HG03354 (cell line): Measurements from ENCODE around the gene YY1.
"Not testable (repeated sequence)": the region's sequence is repeated elsewhere in the genome, so short reads cannot be mapped to it uniquely, and the experiment has no call there.

Source experiments
- ATAC-seq: cut with Tn5 transposase; IDR thresholded peaks from one replicate; pipeline ENCODE4 v1.9.1; 2021; ENCODE audit warnings: mild to moderate bottlenecking; ENCODE audit not compliant: unreplicated experiment, poor library complexity, severe bottlenecking

YY1 gene

DNA sequence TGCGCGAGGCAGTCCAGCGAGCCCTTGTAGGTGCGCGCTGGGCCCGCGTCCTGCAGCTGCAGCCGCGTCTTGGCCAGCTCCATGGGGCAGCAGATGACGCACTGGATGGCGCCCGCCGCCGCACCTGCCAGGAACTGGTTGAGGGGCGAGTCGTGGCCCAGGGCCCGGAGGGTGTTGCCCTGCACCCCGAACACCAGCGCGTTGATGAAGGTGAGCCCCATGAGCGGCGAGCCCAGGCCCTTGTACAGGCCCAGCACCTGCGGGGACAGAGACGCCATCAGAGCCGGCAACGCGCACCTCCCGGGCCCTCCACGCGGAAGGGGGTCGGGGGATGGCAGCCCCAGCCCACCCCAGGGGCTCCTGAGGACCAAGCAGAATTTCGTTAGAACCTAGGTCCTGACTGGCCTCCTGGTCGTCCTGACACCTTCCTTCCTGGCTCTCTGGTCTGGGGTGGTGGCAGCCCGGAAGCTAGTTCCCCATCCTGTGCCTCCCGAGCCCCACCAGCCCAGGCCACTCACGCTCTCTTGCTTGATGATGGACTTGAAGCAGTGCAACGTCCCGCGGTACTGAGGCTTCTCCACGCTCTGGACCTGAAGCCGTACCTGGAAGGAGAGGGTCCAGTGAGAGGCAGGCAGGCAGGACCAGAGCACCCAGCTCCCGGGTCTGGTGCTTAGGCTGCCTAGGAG, 54.0 kb downstream of the YY1 start:
- ATAC-seq: no peak

DNA sequence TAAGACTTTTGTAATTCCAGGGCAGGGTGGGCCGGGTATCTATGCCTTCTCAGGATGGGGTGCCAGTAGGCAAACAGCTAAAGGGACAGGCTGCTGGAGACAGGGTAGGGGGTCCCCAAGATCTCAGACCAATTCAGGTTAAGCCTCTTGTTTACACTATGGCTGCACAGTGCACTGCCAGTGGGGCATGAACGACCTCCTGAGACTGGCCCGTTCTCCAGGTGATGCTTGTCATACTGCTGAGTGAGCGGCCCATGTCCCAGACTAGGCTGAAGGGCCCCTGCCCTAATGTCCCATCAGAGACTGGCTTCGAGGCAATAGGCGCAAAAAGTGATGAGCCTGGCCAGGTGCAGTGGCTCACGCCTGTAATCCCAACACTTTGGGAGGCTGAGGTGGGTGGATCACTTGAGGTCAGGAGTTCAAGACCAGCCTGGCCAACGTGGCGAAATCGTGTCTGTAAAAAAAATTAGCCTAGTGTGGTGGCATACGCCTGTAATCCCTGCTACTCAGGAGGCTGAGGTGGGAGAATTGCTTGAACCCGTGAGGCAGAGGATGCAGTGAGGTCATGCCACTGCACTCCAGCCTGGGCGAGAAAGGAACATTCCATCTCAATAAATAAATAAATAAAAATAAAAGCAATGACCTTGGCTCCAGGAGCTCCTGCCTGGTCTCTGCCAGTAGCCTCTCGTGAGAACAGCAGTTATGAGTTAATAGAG, 54.7 kb downstream of the YY1 start:
- no peak for ATAC-seq

DNA sequence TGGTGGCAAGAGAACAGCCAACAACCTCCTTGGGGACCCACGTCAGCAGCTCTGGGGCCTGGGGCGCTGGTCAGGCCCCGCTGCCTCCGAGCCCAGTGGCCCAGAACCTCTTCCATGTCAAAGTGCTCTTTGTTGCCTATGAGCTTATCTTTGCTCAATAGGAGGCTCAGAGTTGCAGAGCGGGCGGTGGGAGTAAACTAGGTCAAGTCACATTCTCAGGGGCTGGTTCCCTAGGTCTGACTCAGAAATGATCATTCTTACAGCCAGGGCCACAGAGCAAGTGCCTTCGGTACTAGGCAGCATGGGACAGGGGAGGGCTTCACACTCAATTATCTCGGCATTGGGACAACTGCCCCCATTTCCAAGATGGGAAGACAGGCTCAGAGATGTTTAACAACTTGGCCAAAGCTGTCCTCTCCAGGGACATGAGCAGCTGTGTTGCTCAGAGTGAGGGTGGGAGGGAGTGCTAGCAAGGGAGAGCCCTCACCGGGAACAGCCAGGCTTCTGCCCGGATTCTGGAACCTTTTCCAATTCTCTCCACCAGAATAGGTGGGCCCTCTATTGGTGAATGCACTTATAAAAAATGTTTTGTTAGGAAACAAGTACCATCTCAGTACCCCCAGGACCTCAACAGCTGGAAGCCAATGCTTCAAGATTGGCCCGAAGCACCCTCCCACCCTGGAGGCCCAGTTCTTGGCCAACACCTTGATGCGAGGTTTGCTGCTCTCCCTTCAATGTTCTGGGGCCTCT, 55.4 kb downstream of the YY1 start:
- ATAC-seq: no peak

DNA sequence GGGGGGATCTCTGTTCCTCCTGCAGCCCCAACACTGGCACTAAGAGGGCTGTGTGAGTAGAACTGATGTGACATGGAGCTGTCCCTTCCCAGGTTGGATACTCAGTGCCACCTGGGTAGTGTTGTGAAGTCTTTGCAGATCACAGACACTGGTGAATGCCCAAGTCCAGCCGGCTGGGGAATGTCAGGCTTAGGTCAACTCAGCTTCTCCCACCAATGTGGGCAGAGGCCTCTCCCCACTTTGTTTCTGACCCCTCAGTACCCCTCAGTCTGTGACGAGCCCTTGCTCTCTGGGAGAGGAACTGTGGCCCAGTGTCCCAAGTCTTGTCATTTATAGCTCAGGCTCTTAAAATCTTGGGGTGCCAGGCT, 56.0 kb downstream of the YY1 start:
- no peak for ATAC-seq

DNA sequence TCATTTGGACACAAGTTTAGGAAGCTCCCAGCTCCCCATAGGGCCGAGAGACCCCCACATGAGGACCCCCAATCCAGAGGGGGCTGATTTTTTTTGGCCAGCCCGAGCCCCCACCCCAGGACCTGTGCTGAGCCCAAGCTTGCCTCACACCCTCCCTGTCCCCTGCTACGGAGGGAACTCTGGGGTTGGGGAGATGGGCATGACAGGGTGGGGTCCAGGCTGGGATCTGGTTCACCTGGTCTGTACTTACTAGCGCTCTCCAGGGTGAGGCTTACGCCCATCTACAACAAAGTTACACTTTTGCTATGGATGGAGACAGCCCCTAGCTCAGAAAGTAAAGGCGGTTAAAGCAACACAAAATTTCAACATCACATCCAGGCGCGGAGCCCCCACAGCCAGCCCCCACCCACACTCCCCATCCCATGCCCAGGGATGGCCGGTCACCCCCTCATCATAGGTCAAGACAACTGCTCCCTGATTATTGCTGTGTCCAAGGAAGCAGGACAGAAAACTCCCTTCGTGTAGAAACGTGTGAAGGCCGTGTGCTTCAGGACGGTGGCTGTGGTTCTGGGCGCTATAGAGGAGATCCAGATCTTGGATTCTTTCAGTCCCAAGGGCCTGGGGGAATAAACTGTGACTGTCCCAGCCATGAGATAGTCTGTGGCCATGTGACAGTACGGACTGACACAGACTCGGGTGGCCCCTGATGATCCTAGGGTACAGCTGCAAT, 56.6 kb downstream of the YY1 start:
- no peak for ATAC-seq

DNA sequence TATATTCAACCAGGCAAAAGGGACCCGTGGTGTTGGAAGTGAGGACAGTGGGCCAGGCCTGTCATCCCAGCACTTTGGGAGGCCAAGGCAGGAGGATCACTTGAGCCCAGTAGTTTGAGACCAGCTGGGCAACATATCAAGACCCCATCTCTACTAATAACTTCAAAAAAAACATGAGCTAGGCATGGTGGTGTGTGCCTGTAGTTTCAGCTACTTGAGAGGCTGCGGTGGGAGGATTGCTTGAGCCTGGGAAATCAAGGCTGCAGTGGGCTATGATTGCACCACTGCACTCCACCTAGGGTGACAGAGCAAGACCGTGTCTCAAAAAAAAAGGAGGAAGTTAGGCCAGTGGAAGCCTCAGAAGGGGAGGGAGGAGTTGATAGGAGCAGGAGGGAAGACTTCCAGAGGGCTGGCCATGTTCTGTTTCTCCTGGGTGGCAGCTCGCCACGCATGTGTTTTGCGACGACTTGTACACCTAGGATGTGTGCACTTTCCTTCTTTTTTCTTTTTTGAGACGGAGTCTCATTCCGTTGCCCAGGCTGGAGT, 57.2 kb downstream of the YY1 start:
- ATAC-seq: no peak

DNA sequence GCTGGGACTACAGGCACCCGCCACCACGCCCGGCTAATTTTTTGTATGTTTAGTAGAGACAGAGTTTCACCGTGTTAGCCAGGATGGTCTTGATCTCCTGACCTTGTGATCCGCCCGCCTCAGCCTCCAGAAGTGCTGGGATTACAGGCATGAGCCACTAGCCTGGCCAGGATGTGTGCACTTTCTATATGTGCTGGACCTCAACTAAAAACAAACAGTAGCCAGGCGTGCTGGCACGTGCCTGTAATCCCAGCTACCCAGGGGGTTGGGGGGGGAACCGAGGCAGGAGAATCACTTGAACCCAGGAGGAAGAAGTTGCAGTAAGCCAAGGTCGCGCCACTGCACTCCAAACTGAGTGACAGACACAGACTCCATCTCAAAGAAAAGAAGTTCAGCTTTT, 57.8 kb downstream of the YY1 start:
- ATAC-seq: not testable (repeated sequence)

DNA sequence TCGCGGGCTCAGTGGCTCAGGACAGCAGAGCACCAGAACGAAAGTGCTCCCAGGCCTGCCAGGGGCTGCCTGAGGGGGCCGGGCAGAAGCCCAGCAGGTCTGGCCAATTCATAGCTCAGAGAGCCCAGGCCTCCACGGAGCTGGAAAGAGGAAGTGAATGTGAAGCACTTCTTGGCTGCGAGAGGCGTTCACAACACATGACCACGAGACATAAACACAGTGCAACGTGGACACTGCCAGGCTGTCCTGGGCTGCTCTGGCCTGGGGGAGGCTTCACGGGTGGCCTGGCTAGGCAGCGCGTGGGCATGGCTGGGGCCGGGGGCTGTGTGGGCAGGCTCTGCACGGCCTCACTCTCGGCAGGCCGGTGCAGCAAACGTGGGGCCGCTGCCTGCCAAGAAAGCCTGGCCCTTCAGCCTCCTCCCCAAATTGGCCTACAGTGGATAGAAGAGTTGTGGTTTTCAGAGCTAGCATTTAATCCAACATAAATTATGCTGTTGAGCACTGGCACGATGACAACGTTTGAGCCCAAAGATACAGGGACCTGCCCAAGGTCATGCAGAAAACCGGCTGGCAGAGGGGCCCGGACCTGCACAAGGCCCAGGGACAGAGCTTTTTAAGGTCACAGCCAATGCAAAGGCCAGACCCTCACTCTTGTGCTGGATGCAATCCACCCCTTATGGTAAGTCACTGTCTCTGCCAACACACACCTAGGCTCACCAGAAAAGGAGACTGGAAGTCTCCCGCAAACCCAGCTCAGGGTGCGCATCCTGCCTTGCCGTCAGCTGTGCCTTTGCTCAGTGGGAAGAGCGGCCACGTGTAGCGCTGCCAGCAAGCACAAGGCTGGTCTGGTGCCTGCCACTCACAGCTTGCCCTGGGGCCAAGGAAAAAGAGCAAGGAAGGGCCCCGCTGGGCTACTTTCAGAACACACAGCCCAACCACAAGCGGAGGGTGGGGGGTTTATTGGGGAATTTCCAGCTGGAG, 58.7 kb downstream of the YY1 start:
- ATAC-seq: peak; percentile 92

DNA sequence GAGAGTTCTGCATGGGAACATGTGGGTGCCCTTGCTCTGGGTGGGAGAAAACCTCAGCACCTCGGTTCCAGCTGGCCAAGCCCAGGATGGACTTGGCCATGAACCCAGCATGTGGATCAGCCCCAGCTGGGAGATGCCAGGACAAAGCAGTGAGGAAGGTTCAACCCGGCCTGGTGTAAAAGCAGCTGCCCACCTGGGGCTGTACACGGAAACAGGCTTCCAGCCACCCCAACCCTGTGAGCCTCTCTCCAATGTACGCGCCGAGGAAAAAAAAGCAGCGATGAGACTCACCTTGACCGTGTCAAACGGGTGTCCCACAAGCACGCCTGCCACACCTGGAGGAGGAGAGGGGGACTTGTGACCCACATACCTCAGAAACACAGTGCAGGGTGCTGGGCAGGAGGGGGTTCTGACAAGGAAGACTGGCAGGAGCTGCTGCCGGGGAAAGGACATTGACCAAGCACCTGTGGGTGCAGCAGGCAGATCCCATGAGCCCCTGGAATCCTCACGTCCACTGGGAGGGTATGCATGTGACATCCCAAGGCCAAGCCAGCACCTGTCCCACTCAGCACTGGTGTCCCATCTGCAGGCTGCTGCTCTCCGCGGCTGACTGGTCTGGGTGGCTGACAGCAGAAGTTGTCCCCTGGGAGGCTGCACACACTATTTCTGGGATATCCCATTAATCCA, 59.8 kb downstream of the YY1 start:
- ATAC-seq: no peak

DNA sequence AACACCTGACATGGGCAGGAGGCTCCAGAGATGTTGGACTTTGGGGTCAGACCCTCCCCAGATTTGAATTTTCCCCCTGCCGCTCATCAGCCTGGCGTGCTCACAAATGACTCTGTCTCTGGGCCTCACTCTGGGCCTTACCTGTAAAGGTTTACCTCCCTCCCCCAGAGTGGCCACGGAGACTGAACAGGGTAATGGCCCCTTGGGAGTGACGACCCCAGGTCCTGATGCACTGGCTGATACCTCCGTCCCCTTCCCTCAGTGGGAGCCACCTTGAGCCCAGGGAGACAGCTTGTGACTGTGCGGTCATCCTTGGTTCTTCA, 60.3 kb downstream of the YY1 start:
- no peak for ATAC-seq

DNA sequence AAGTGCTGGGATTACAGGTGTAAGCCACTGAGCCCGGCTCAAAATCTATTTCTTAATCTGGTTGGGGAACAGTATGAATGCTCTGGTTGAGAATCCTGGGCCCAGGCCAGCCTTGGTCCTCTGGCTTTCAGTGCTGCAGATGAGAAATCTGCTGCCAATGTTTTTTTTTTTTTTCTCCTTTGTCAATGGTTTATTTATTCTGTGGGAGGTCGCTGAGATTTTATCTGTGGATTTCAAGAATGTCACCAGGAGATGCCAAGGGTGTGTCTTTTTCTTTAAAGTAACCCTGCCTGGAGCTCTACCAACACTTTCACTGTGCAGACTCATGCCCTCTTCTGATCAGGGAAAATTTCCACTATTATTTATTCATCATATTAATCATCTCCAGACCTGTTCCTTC, 63.7 kb downstream of the YY1 start:
- no peak for ATAC-seq

DNA sequence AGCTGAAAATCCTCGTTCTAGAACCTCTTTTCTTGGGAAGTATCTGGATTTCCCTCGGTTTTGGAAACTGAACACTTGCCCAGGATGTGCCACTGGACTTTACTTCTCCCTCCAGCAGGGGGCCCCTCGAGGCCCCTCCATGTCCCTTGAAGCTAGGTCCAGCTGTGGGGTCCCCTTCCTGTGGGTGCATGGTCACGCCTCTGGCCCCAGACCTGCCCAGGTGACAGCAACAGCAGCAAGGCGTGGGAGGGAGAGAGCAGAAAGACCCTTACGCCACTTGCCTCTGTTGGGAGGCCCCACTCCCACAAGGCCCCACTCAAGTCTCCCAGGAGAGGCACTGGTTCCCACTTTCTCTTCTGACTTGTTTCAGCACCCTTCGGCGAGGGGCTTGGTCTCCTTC, 64.2 kb downstream of the YY1 start:
- ATAC-seq: no peak

DNA sequence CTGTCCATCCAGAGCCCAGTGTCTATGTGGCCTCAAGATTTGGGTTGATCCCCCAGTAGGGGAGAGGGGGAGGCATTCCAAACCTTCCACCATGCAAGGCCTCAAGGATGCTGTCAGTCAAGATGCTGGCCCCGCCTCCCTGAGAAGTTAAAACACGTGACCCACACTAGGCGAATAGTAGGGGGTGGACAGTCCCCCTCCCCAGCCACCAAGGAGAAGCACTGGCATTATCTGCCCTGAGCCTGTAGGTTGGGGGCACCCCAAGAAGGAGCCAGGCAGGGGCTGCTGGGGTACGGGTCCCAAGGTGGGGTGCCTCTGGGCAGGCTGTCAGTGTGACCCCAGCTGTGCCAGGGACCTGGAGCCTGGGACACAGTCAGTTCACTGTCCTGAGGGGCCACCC, 65.0 kb downstream of the YY1 start:
- no peak for ATAC-seq

DNA sequence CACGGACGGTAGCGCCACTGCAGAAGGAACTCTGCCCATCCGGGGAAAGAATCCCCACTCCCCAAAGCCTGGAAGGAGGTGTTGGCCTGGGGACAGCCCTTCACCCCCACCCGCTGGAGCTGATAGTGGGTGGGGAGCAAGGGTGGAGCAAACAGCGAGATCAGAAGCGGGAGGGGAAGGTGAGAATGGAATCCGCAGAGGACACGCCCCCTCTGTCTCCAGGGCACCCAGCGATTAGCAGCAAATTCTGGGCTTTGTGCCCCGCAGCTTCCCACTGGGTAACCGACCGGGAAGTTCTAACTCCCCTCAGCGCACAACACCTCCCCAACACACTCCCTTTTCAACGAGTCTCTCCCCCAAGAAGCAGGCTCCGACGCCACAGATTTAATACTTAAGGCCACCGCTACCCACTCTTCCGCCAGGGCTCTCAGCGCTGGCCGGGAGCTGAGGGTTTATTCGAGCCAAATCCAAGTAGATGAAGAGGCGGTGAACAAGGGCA, 65.9 kb downstream of the YY1 start:
- ATAC-seq: no peak

DNA sequence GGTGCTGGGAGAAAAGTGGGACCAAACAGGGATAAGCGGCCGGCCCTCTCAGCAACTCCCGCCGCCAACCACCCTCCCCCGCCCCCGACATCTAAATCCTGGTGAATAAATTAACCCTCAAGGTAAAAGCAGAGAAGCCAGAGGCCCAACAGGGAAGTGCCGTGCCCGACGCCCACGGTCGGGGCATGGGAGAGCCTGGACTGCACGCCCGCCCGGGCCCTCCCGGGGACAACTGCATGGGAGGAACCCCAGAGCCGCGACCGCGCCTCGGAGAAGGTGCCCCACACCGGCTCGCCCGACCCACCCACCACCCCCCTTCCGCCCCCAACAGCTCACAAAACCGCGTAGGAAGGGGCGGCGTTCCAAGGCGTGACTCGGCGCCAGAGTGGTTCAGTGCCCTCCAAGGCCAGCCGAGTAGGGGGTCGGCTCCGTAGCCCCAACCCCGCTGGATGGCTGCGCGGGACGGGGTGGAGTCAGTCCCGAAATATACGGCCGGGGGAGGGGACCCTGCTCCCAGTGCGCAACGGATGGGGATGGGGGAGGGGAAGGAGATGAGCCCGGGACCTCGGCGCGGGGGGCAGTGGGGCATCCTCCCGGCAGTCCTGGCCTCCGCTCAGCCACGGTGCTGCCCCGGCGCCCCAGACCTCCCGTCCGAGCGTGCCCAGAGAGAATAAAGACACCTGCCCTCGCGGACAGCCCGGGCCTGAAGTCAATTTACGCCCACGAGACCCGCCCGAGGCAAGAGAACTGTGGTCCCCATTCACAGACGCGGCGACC, 66.6 kb downstream of the YY1 start:
- no peak for ATAC-seq

DNA sequence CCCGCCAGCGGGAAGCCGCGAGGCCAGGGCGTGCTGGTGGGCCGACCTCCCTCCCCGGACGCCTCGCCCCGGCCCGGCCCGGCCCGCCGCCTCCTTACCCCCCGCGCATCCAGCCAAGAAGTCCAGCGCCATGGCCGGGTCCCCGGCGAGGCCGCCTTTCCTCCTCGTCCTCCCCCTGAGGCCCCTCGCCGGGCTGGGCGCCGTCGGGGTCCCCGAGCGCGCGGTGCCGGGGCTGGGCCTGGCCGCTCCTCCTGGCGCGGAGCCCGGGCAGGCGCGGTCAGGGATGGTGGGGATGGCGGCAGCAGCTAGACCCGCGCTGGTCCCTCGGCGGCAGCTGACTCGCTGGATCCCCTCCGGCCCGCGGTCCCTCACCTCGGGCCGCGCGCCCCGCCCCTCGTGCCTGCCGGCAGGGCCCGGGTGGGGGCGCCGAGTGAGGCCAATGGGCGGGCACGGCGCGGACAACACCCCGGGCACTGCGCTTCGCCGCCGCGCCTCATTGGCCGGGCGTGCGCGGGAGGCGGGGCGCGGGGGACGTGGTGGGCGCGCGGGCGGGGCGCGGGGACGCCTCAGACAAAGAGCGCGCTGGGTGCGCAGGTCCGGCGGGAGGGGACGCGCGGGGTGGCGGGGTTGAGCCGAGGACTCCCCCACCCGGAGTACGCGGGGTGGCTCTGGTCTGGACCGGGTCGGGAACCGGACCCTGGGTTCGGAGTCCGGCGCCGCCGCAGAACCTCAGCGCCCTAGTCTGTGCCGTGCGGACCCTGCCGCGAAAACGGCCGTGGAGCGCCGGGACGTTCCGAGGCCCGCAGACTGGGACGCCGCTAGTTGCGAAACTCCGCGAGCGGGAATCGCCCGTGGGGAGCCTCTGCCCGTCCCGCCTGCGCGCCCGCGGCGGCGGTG, 67.4 kb downstream of the YY1 start, which contains the start of gene SLC25A29:
TSS of gene SLC25A29 (minus strand) at position 344 of the 897 bp plus-strand sequence. CDS start at position 132, 212 bp downstream.
- peak; percentile 90 for ATAC-seq
